BJ (cell line): Measurements from ENCODE around the gene SLFN11. TPM values are rescaled to one million over a fixed set of nuclear protein-coding genes. Genes with fewer than 3 reads are reported as not detected.
"Not testable (repeated sequence)": the region's sequence is repeated elsewhere in the genome, so short reads cannot be mapped to it uniquely, and the experiment has no call there.

ENCODE experiments used
- CTCF ChIA-PET: fragments of 350-600 bp; formaldehyde crosslinking; extraction: SDS; loops from one replicate; lab custom pipeline; 2021; ENCODE audit warnings: antibody characterized with exemption, inconsistent platforms; lab: Yijun Ruan, JAX
- POLR2A ChIA-PET: fragments of 300-600 bp; sonication (Branson Sonifier 250); formaldehyde crosslinking; extraction: SDS; loops from one replicate; lab custom pipeline; 2021; ENCODE audit warnings: antibody characterized with exemption; lab: Charles Lee
- DNase-seq: peaks from one replicate; pipeline ENCODE4 v3.0.0-alpha.2; 2011; ENCODE audit warnings: low read depth
- H3K27me3 ChIP-seq: 2 replicates; pipeline ENCODE4 v1.6.0; 2011; ENCODE audit warnings: low read length; ENCODE audit not compliant: control insufficient read depth, insufficient read depth
- H3K36me3 ChIP-seq: 2 replicates; pipeline ENCODE4 v1.5.1; 2011; ENCODE audit warnings: low read length; ENCODE audit not compliant: control insufficient read depth, insufficient read depth
- H3K4me3 ChIP-seq: 2 replicates; pipeline ENCODE4 v1.5.1; 2011; ENCODE audit warnings: low read depth, mild to moderate bottlenecking, control low read depth, low read length
- CTCF ChIP-seq: IDR thresholded peaks from 2 replicates; pipeline ENCODE4 v1.5.1; 2011; ENCODE audit warnings: low read depth, mild to moderate bottlenecking, control low read depth, inconsistent platforms, low read length, moderate library complexity; ENCODE audit not compliant: insufficient read depth
- polyA plus RNA-seq: library from polyadenylated mRNA; depleted of rRNA; stranded (reverse); fragments of >200 nt; gene quantifications from 2 replicates; pipeline ENCODE4 v1.2.3, GENCODE V29; 2011

Gene SLFN11
- polyA plus RNA-seq, 1 experiment, result 14.5 TPM

GRCh38 chr17:35406568-35406967 lies 33.1 kb upstream of the SLFN11 start:
- TF ChIP-seq CTCF, result no peak
- POLR2A ChIA-PET, result no interaction called here
- CTCF ChIA-PET, result no interaction called here
- DNase-seq, result no peak
- Histone ChIP-seq H3K36me3 (peaks cover 10% of the 10 kb centered on the region), H3K4me3 (no peak overlapping the region), H3K27me3 (no peaks in the 10 kb centered on the region)

- no peak overlapping the region for H3K4me3 ChIP-seq
- peaks cover 3% of the 10 kb centered on the region for H3K36me3 ChIP-seq
- ChIA-PET POLR2A (no interaction called here), CTCF (interaction anchor here (1.5 kb wide), 1 partner anchor 12 kb away, joined by 3 read pairs; no protein-coding TSS in a partner anchor)
- no peaks in the 10 kb centered on the region for H3K27me3 ChIP-seq
- no peak for TF ChIP-seq CTCF
- no peak for DNase-seq
Measured at GRCh38 chr17:35404360-35404759, 30.9 kb upstream of the SLFN11 start.

GRCh38 chr17:35393783-35394182 lies 20.4 kb upstream of the SLFN11 start:
- POLR2A ChIA-PET, result not testable (repeated sequence)

GRCh38 chr17:35390663-35391062 lies 17.2 kb upstream of the SLFN11 start:
- H3K4me3 ChIP-seq, result no peak overlapping the region
- POLR2A ChIA-PET, result interaction anchor here (0.6 kb wide), 1 partner anchor 42 kb away, joined by 3 read pairs; no protein-coding TSS in a partner anchor
- H3K27me3 ChIP-seq, result no peaks in the 10 kb centered on the region
- H3K36me3 ChIP-seq, result no peaks in the 10 kb centered on the region
- no peak for DNase-seq
- TF ChIP-seq CTCF, result no peak
- CTCF ChIA-PET, result no interaction called here

More at GRCh38 chr17:35393783-35394182, 20.4 kb upstream of the SLFN11 start:
- H3K27me3 ChIP-seq, DNase-seq, CTCF ChIA-PET, H3K4me3 ChIP-seq, H3K36me3 ChIP-seq: not testable (repeated sequence)

- H3K36me3 ChIP-seq, result no peaks in the 10 kb centered on the region
- POLR2A ChIA-PET, result no interaction called here
- H3K27me3 ChIP-seq, result no peaks in the 10 kb centered on the region
- DNase-seq, result no peak
- H3K4me3 ChIP-seq, result no peak overlapping the region
- TF ChIP-seq CTCF, result no peak
- CTCF ChIA-PET, result no interaction called here
Measured at GRCh38 chr17:35390156-35390555, 16.7 kb upstream of the SLFN11 start.

GRCh38 chr17:35387496-35387895 lies 14.1 kb upstream of the SLFN11 start:
- no peaks in the 10 kb centered on the region for H3K27me3 ChIP-seq
- ChIA-PET CTCF (no interaction called here), POLR2A (interaction anchor here (0.6 kb wide), 1 partner anchor 18 kb away, joined by 4 read pairs; no protein-coding TSS in a partner anchor)
- no peaks in the 10 kb centered on the region for H3K36me3 ChIP-seq
- no peak for TF ChIP-seq CTCF
- no peak for DNase-seq
- H3K4me3 ChIP-seq, result no peak overlapping the region
